Caco-2 (cell line): ENCODE data around the gene TMEM258. TPM values are rescaled to one million over a fixed set of nuclear protein-coding genes. Genes with fewer than 3 reads are reported as not detected.
A peak's percentile ranks its signal among the peaks of the same experiment; 100 is the strongest.

Experiments
- Bru-seq: library from RNA; stranded (reverse); fragments of 400-500 nt; gene quantifications from one replicate; lab custom pipeline; 2021; lab: Mats Ljungman, UMichigan
- BruChase-seq, 2 experiments: library from RNA; stranded (reverse); fragments of 400-500 nt; gene quantifications; one replicate each; lab custom pipeline; 2021; lab: Mats Ljungman, UMichigan
- BruUV-seq: library from RNA; stranded (reverse); fragments of 400-500 nt; replicated peaks from 2 replicates; lab custom pipeline; 2021; lab: Mats Ljungman, UMichigan
- CTCF ChIA-PET: fragments of 300-600 bp; sonication (Branson Sonifier 250); formaldehyde crosslinking; loops from one replicate; lab custom pipeline; 2022; ENCODE audit warnings: antibody characterized with exemption; lab: Charles Lee
- POLR2A ChIA-PET: fragments of 300-600 bp; sonication (Branson Sonifier 250); formaldehyde crosslinking; loops from one replicate; lab custom pipeline; 2022; ENCODE audit warnings: antibody characterized with exemption; lab: Charles Lee
- DNase-seq, 2 experiments: peaks; one replicate each; pipeline versions ENCODE4 v3.0.0 to v3.0.0-alpha.2; 2020 to 2022
- H3K27me3 ChIP-seq: replicated peaks from 2 replicates; pipeline ENCODE4 v1.6.0; 2011; ENCODE audit warnings: low read length; ENCODE audit not compliant: control insufficient read depth, insufficient read depth
- H3K36me3 ChIP-seq: 2 replicates; pipeline ENCODE4 v1.5.1; 2011; ENCODE audit warnings: low read length; ENCODE audit not compliant: control insufficient read depth, insufficient read depth
- H3K4me1 ChIP-seq: fragments of 250-450 bp; sonication (Bioruptor Pico); 2 replicates; pipeline ENCODE4 v1.5.1; 2020; ENCODE audit warnings: mild to moderate bottlenecking
- H3K4me3 ChIP-seq: 2 replicates; pipeline ENCODE4 v1.5.1; 2011; ENCODE audit warnings: low read depth, mild to moderate bottlenecking, control low read depth, low read length
- H3K9me3 ChIP-seq: fragments of 250-450 bp; sonication (Bioruptor Pico); 2 replicates; pipeline ENCODE4 v1.5.1; 2020; ENCODE audit warnings: mild to moderate bottlenecking, moderate library complexity
- H3K27ac Mint-ChIP-seq: one replicate; pipeline ENCODE4 v1.8.0; 2022; ENCODE audit warnings: mixed read lengths; ENCODE audit not compliant: unreplicated experiment
- H3K27me3 Mint-ChIP-seq: one replicate; pipeline ENCODE4 v1.8.0; 2022; ENCODE audit warnings: mixed read lengths; ENCODE audit not compliant: insufficient read depth, unreplicated experiment
- H3K36me3 Mint-ChIP-seq: one replicate; pipeline ENCODE4 v1.8.0; 2022; ENCODE audit warnings: mild to moderate bottlenecking, mixed read lengths; ENCODE audit not compliant: insufficient read depth, unreplicated experiment
- H3K4me1 Mint-ChIP-seq: one replicate; pipeline ENCODE4 v1.8.0; 2022; ENCODE audit warnings: low read depth, mixed read lengths; ENCODE audit not compliant: unreplicated experiment
- H3K4me3 Mint-ChIP-seq: one replicate; pipeline ENCODE4 v1.8.0; 2022; ENCODE audit warnings: mild to moderate bottlenecking, moderate library complexity, mixed read lengths; ENCODE audit not compliant: unreplicated experiment
- H3K9me3 Mint-ChIP-seq: one replicate; pipeline ENCODE4 v1.8.0; 2022; ENCODE audit warnings: mixed read lengths; ENCODE audit not compliant: unreplicated experiment
- intact Hi-C: fragments of 100-400 bp; cut with micrococcal nuclease; formaldehyde crosslinking; loops from one replicate; pipeline ENCODE4 v1.10.0; 2022; ENCODE audit not compliant: unreplicated experiment
- long read RNA-seq: library from polyadenylated mRNA; stranded (forward); transcript quantifications from one replicate; pipeline ENCODE4 v2.0.0, GENCODE V29; 2022
- total RNA-seq: library from RNA; stranded (reverse); gene quantifications from 2 replicates; pipeline ENCODE4 v1.2.3, GENCODE V29; 2022
- TF ChIP-seq, protein P1 (sequence below), 2 experiments: fragments of 200-600 bp in 1 of 2; IDR thresholded peaks; 1 replicate in 1 of 2; 2 replicates in 1 of 2; pipeline versions ENCODE4 v1.5.1 to v1.8.0; 2011 to 2022; ENCODE audit warnings: antibody characterized with exemption in 1 of 2, control low read depth in 1 of 2, inconsistent platforms in 1 of 2, low read depth in 1 of 2, low read length in 1 of 2, mild to moderate bottlenecking in 1 of 2, moderate library complexity in 1 of 2; ENCODE audit not compliant: insufficient read depth in 1 of 2, severe bottlenecking in 1 of 2, unreplicated experiment in 1 of 2

Gene TMEM258
- total RNA-seq = 190 and 197 TPM in 2 replicates
- Bru-seq, nascent RNA = percentile 88 among the genes with signal in this experiment
- BruChase-seq, experiment 1, labeled RNA remaining after a 2-hour chase = percentile 74 among the genes with signal in this experiment
- percentile 81 among the genes with signal in this experiment for BruChase-seq, experiment 2, labeled RNA remaining after a 6-hour chase
- long read RNA-seq, transcript TMEM258-208 (4 exons, 579 nt) = minor isoform, 5 of 422 reads
- long read RNA-seq, transcript TMEM258-207 (4 exons, 1,692 nt) = minor isoform, 6 of 422 reads
- long read RNA-seq, transcript TMEM258-204 (4 exons, 575 nt) = major isoform, 369 of 422 reads
- long read RNA-seq, partial matches to known transcripts = 26 of 422 reads
- long read RNA-seq, other reads (novel, unspliced or antisense) = 11 of 422 reads

DNA sequence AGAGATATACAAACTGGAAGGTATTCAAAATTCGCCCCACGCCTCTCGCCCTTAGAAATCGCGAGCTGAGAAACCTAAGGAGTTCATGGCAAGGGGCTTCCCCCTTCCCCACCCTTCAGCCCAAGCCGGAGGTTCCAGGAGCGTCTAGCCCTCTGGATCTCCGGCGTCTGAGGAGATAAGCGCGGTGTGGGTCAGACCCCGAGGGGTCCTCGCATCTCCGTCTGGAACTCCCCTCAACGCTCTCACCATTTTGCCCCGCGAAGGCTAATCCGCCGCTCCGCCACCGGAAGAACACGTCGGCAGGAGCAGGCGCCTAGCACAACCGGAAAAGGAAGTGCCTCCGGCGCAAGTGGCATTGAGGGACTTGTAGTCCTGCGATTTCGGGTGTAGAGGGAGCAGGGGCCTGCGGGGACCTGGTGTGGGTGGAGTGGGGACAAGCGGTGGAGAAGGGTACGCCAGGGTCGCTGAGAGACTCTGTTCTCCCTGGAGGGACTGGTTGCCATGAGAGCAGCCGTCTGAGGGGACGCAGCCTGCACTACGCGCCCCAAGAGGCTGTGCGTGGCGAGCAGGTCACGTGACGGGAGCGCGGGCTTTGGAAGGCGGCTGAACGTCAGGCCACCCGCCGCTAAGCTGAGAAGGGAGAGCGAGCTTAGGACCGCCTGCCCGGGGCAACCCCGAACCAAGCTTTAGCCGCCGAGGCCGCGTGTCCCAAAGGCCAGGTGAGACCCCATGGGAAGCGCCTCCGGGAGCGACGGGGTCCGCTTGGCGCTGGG, at the start of gene TMEM258, which contains the start of gene FEN1:
Gene TMEM258 (minus strand): TSS at position 290 of the 773 bp plus-strand sequence. CDS start 41 bp downstream, at position 249.
Gene FEN1 (plus strand): TSS at position 602 of the 773 bp plus-strand sequence. CDS start 2,451 bp downstream, outside the sequence.
- H3K9me3 ChIP-seq = no peaks in the 10 kb centered on the region
- H3K4me3 ChIP-seq = peak within 1 kb of the TSS; percentile 54
- peaks cover 5% of the 10 kb centered on the region; the same call in 1 of the 2 replicates for H3K4me1 ChIP-seq
- Mint-ChIP-seq H3K27ac (peak within 1 kb of the TSS; percentile 100), H3K9me3 (no peaks in the 10 kb centered on the region), H3K36me3 (peaks cover 82% of the 10 kb centered on the region), H3K4me3 (peak within 1 kb of the TSS; percentile 96), H3K27me3 (no peaks in the 10 kb centered on the region), H3K4me1 (peaks cover 21% of the 10 kb centered on the region)
- POLR2A ChIA-PET = interaction anchor here (0.5 to 2.6 kb wide), 13 partner anchors 8 to 331 kb away, joined by 3 to 60 read pairs (median 4); partner anchors contain the start of genes FADS1 and INCENP
- CTCF ChIA-PET = interaction anchor here (0.8 to 2.5 kb wide), 12 partner anchors 23 to 315 kb away, joined by 3 to 24 read pairs (median 6); partner anchors contain the start of gene FADS1
- H3K36me3 ChIP-seq = peaks cover 8% of the 10 kb centered on the region
- intact Hi-C loops = loop anchor here (1.0 kb wide), 2 partner anchors 35 to 155 kb away; no protein-coding TSS in a partner anchor
- no peaks in the 10 kb centered on the region for H3K27me3 ChIP-seq
- DNase-seq = peak; percentile 90 to 91
- TF ChIP-seq, protein P1, sequence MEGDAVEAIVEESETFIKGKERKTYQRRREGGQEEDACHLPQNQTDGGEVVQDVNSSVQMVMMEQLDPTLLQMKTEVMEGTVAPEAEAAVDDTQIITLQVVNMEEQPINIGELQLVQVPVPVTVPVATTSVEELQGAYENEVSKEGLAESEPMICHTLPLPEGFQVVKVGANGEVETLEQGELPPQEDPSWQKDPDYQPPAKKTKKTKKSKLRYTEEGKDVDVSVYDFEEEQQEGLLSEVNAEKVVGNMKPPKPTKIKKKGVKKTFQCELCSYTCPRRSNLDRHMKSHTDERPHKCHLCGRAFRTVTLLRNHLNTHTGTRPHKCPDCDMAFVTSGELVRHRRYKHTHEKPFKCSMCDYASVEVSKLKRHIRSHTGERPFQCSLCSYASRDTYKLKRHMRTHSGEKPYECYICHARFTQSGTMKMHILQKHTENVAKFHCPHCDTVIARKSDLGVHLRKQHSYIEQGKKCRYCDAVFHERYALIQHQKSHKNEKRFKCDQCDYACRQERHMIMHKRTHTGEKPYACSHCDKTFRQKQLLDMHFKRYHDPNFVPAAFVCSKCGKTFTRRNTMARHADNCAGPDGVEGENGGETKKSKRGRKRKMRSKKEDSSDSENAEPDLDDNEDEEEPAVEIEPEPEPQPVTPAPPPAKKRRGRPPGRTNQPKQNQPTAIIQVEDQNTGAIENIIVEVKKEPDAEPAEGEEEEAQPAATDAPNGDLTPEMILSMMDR (IDR thresholded peaks at IDR 0.05; ENCODE audit: insufficient read depth in 1 of 2, low read depth in 1 of 2, low read length in 1 of 2, severe bottlenecking in 1 of 2, unreplicated experiment in 1 of 2) = no peak
- BruUV-seq = no TSS peak

DNA sequence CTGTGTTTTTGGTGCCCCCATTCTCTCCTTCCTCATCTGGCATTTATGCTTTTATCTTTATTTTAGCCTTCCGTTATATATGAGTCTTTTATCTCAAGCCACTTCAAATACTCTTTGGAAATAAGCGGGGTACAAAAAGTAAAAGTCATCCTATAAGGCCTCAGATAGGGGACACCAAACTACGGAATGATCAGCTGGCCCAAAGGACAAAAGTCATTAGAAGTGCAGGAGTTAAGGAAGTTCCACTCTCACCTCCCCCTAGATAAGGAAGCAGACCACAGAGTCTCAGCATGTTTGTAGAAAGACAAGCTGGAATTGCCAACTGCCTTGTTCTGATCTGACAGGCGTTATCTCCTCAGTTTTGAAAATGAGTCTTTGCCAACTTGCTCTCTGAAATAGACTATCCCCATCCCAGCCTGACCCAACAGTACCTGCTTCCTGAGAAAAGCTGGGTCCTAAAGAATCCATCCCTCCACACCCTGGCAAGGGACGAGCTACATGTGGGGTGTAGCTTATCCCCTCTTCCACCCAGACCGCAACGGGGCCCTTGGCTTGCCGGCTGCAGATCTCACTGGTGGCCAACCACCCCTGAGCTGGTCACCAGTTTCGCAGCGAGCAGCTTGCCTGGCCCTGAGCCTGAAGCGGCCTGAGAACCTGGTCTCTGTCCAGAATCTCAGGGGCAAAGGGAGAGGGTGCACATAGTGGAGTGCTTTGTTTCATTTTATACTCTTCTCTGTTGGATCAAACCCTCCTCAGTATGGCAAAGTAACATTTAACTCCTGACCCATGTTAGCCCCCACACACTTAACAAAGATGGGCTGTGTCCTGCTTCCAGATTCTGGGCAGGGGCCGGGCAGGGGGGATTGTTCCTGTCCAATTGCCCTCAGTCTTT, 49.5 kb upstream of the TMEM258 start:
- Mint-ChIP-seq H3K27ac (no peak overlapping the region), H3K36me3 (peaks cover 11% of the 10 kb centered on the region)
- POLR2A ChIA-PET = interaction anchor here (0.7 kb wide), 1 partner anchor 23 kb away, joined by 3 read pairs; no protein-coding TSS in a partner anchor

More for the DNA sequence above, 49.5 kb upstream of the TMEM258 start:
- DNase-seq = no peak
- no peaks in the 10 kb centered on the region for H3K9me3 Mint-ChIP-seq
- H3K27me3 Mint-ChIP-seq = no peaks in the 10 kb centered on the region
- no peak overlapping the region for H3K4me3 Mint-ChIP-seq
- peaks cover 2% of the 10 kb centered on the region; the same call in 1 of the 2 replicates for H3K36me3 ChIP-seq
- TF ChIP-seq, protein P1 (IDR thresholded peaks at IDR 0.05; ENCODE audit: insufficient read depth in 1 of 2, low read depth in 1 of 2, low read length in 1 of 2, severe bottlenecking in 1 of 2, unreplicated experiment in 1 of 2) = no peak
- CTCF ChIA-PET = no interaction called here
- H3K4me3 ChIP-seq = no peak overlapping the region
- H3K4me1 Mint-ChIP-seq = no peaks in the 10 kb centered on the region
- no peaks in the 10 kb centered on the region for H3K9me3 ChIP-seq
- H3K27me3 ChIP-seq = no peaks in the 10 kb centered on the region
- BruUV-seq = no TSS peak
- H3K4me1 ChIP-seq = no peaks in the 10 kb centered on the region
- intact Hi-C loops = no loop called here
